ENCODE data around the gene PER3.

DNA sequence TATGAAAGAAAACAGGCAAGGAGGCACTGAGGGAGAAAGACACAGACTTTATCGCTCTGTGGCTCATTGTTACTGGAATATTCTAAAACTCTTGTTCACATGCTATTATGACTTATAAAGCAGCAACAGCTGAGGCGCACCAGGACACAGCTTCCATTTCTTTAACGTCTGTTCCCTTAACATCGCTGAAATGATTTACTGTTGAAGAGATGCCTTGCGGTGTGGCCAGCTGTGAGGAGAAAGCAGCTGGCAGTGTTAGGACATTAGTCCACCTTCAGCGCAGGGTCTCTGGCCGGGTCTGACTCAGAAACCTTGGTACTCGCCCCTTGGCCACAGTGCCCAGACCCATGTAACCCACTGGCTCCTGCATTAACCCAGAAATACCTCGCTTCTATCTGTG lies 3.1 kb upstream of the PER3 start:
- TF ChIP-seq POLR2AphosphoS5 (IDR thresholded peaks at IDR 0.05): no peak
- TF ChIP-seq, protein P1, sequence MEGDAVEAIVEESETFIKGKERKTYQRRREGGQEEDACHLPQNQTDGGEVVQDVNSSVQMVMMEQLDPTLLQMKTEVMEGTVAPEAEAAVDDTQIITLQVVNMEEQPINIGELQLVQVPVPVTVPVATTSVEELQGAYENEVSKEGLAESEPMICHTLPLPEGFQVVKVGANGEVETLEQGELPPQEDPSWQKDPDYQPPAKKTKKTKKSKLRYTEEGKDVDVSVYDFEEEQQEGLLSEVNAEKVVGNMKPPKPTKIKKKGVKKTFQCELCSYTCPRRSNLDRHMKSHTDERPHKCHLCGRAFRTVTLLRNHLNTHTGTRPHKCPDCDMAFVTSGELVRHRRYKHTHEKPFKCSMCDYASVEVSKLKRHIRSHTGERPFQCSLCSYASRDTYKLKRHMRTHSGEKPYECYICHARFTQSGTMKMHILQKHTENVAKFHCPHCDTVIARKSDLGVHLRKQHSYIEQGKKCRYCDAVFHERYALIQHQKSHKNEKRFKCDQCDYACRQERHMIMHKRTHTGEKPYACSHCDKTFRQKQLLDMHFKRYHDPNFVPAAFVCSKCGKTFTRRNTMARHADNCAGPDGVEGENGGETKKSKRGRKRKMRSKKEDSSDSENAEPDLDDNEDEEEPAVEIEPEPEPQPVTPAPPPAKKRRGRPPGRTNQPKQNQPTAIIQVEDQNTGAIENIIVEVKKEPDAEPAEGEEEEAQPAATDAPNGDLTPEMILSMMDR (IDR thresholded peaks at IDR 0.05): no peak
